ENCODE results near the gene WASHC4. TPM values are rescaled to one million over a fixed set of nuclear protein-coding genes. Genes with fewer than 3 reads are reported as not detected.
"Not testable (repeated sequence)": the region's sequence is repeated elsewhere in the genome, so short reads cannot be mapped to it uniquely, and the experiment has no call there.

WASHC4 gene
- total RNA-seq, 1 experiment from 2014 or later: 41.2 TPM

DNA sequence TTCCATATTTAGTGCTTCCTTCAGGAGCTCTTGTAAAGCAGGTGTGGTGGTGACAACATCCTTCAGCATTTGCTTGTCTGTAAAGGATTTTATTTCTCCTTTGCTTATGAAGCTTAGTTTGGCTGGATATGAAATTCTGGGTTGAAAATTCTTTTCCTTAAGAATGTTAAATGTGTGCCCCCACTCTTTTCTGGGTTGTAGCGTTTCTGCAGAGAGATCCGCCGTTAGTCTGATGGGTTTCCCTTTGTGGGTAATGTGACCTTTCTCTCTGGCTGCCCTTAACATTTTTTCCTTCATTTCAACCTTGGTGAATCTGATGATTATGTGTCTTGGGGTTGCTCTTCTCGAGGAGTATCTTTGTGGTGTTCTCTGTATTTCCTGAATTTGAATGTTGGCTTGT lies 75.9 kb downstream of the WASHC4 start:
- not testable (repeated sequence) for H2BK20ac ChIP-seq (ENCODE audit: low read depth, low read length, poor library complexity, severe bottlenecking); H3K4me3 Mint-ChIP-seq

GRCh38 chr12:105183976-105184375 lies 76.4 kb downstream of the WASHC4 start:
- H4K91ac ChIP-seq (ENCODE audit: insufficient read length, low read depth, low read length); H3K4me2 ChIP-seq (ENCODE audit: insufficient read depth, insufficient read length, low read length); H3K79me1 ChIP-seq (ENCODE audit: insufficient read depth, low read depth, low read length, poor library complexity, severe bottlenecking); H2BK15ac ChIP-seq (ENCODE audit: low read depth, low read length); H3K27me3 ChIP-seq (ENCODE audit: insufficient read depth, low read length); H2BK120ac ChIP-seq (ENCODE audit: low read depth, low read length, poor library complexity, severe bottlenecking); H3K4me1 ChIP-seq (ENCODE audit: insufficient read depth, low read length); H2BK5ac ChIP-seq (ENCODE audit: insufficient read length, low read length); H3K9ac ChIP-seq (ENCODE audit: extremely low read depth, insufficient read length, low read length); H3K56ac ChIP-seq (ENCODE audit: insufficient read length, low read depth, low read length); H3K4me3 Mint-ChIP-seq; H2AFZ ChIP-seq (ENCODE audit: low read length); H3T11ph ChIP-seq (ENCODE audit: low read length); H3K9me3 ChIP-seq (ENCODE audit: control insufficient read depth, low read depth, low read length); H3K23ac ChIP-seq (ENCODE audit: insufficient read length, low read depth, low read length); H4K8ac ChIP-seq (replicated peaks; ENCODE audit: insufficient read length, low read depth, low read length); H3K27me3 Mint-ChIP-seq (ENCODE audit: low read depth); H3K79me2 ChIP-seq (ENCODE audit: insufficient read depth, low read length); H2BK12ac ChIP-seq (ENCODE audit: insufficient read length, low read depth, low read length); H2AK5ac ChIP-seq (ENCODE audit: insufficient read length, low read length); H3K14ac ChIP-seq (ENCODE audit: insufficient read depth, low read length); H3K4me1 Mint-ChIP-seq; H3K4ac ChIP-seq (ENCODE audit: low read depth, low read length); H4K5ac ChIP-seq (ENCODE audit: insufficient read length, low read depth, low read length); H3K23me2 ChIP-seq (ENCODE audit: insufficient read length, low read depth, low read length, poor library complexity, severe bottlenecking); H4K20me1 ChIP-seq (ENCODE audit: control insufficient read depth, insufficient read depth, insufficient read length); DNase-seq; H3K27ac ChIP-seq (ENCODE audit: insufficient read length, low read depth, low read length); H2BK20ac ChIP-seq (ENCODE audit: low read depth, low read length, poor library complexity, severe bottlenecking); H3K18ac ChIP-seq (ENCODE audit: insufficient read length, low read depth, low read length): not testable (repeated sequence)
- no CpG with 5 or more reads among the region's 5 CpGs for WGBS (ENCODE audit: extremely low coverage, insufficient read length, low lambda C conversion rate)
- H3K9me3 Mint-ChIP-seq: peaks cover 23 to 45% of the 10 kb centered on the region in 2 experiments
- peaks cover 64 to 88% (median 81%) of the 10 kb centered on the region in 3 experiments for H3K36me3 Mint-ChIP-seq (ENCODE audit: insufficient read depth in 1 of 3, low read depth in 3 of 3)
- peak overlapping the region in 1 of 3 experiments; percentile 53; a peak in 1 of 7 replicates for H3K27ac Mint-ChIP-seq

More for the DNA sequence above, 75.9 kb downstream of the WASHC4 start:
- H3K9me3 ChIP-seq (ENCODE audit: control insufficient read depth, low read depth, low read length); H3T11ph ChIP-seq (ENCODE audit: low read length); H2AFZ ChIP-seq (ENCODE audit: low read length); DNase-seq; H2BK12ac ChIP-seq (ENCODE audit: insufficient read length, low read depth, low read length); H3K27me3 ChIP-seq (ENCODE audit: insufficient read depth, low read length); H4K20me1 ChIP-seq (ENCODE audit: control insufficient read depth, insufficient read depth, insufficient read length); H3K79me2 ChIP-seq (ENCODE audit: insufficient read depth, low read length); H3K27ac ChIP-seq (ENCODE audit: insufficient read length, low read depth, low read length); H2AK5ac ChIP-seq (ENCODE audit: insufficient read length, low read length); H3K23ac ChIP-seq (ENCODE audit: insufficient read length, low read depth, low read length); H3K9ac ChIP-seq (ENCODE audit: extremely low read depth, insufficient read length, low read length); H2BK15ac ChIP-seq (ENCODE audit: low read depth, low read length); H3K14ac ChIP-seq (ENCODE audit: insufficient read depth, low read length); H3K27me3 Mint-ChIP-seq (ENCODE audit: low read depth); H2BK5ac ChIP-seq (ENCODE audit: insufficient read length, low read length); H4K5ac ChIP-seq (ENCODE audit: insufficient read length, low read depth, low read length); H3K79me1 ChIP-seq (ENCODE audit: insufficient read depth, low read depth, low read length, poor library complexity, severe bottlenecking); H3K56ac ChIP-seq (ENCODE audit: insufficient read length, low read depth, low read length); H2BK120ac ChIP-seq (ENCODE audit: low read depth, low read length, poor library complexity, severe bottlenecking); H4K8ac ChIP-seq (replicated peaks; ENCODE audit: insufficient read length, low read depth, low read length); H3K4ac ChIP-seq (ENCODE audit: low read depth, low read length); H4K91ac ChIP-seq (ENCODE audit: insufficient read length, low read depth, low read length); H3K27ac Mint-ChIP-seq; H3K23me2 ChIP-seq (ENCODE audit: insufficient read length, low read depth, low read length, poor library complexity, severe bottlenecking); H3K4me2 ChIP-seq (ENCODE audit: insufficient read depth, insufficient read length, low read length); H3K4me1 Mint-ChIP-seq; H3K18ac ChIP-seq (ENCODE audit: insufficient read length, low read depth, low read length); H3K4me1 ChIP-seq (ENCODE audit: insufficient read depth, low read length): not testable (repeated sequence)
- no CpG with 5 or more reads among the region's 4 CpGs for WGBS (ENCODE audit: extremely low coverage, insufficient read length, low lambda C conversion rate)
- peaks cover 23 to 45% of the 10 kb centered on the region in 2 experiments for H3K9me3 Mint-ChIP-seq
- peaks cover 65 to 85% (median 80%) of the 10 kb centered on the region in 3 experiments for H3K36me3 Mint-ChIP-seq (ENCODE audit: insufficient read depth in 1 of 3, low read depth in 3 of 3)
